HEK293 (cell line): ENCODE results near the gene NGF.

Experiments
- CTCF ChIA-PET: fragments of 350-600 bp; formaldehyde crosslinking; extraction: SDS; loops from one replicate; lab custom pipeline; 2021; ENCODE audit warnings: antibody characterized with exemption; lab: Yijun Ruan, JAX
- POLR2A ChIA-PET: fragments of 300-600 bp; formaldehyde crosslinking; extraction: SDS; loops from one replicate; lab custom pipeline; 2020; ENCODE audit warnings: antibody characterized with exemption, inconsistent platforms; lab: Yijun Ruan, JAX
- H3K27ac ChIP-seq: fragments of 200-500 bp; sonication (Bioruptor generic); 2 replicates; pipeline ENCODE4 v1.5.1; 2014; ENCODE audit warnings: low read depth, low read length, control low read depth, inconsistent platforms; ENCODE audit errors: extremely low read depth
- H3K36me3 ChIP-seq, 2 experiments: fragments of 200-500 bp in 1 of 2; sonication (Bioruptor generic) in 1 of 2; 1 replicate in 1 of 2; 2 replicates in 1 of 2; pipeline ENCODE4 v1.5.1; 2014 to 2017; ENCODE audit warnings: inconsistent platforms in 2 of 2, low read length in 2 of 2; ENCODE audit not compliant: control insufficient read depth in 2 of 2, insufficient read depth in 1 of 2
- H3K4me1 ChIP-seq: fragments of 200-500 bp; sonication (Bioruptor generic); 2 replicates; pipeline ENCODE4 v1.5.1; 2014; ENCODE audit warnings: mild to moderate bottlenecking, low read length, inconsistent platforms; ENCODE audit not compliant: control insufficient read depth, insufficient read depth
- H3K4me3 ChIP-seq: 2 replicates; pipeline ENCODE4 v1.5.1; 2011; ENCODE audit warnings: low read depth, mild to moderate bottlenecking, control low read depth, low read length, moderate library complexity
- H3K9me3 ChIP-seq: fragments of 200-500 bp; sonication (Bioruptor generic); 2 replicates; pipeline ENCODE4 v1.5.1; 2014; ENCODE audit warnings: low read depth, low read length, inconsistent platforms; ENCODE audit not compliant: control insufficient read depth, insufficient read depth
- SCRT2 ChIP-seq: fragments of 450-650 bp; formaldehyde crosslinking; IDR thresholded peaks from 2 replicates; pipeline ENCODE4 v1.5.1; 2016; ENCODE audit warnings: missing biosample characterization, missing genetic modification characterization
- TRIM28 ChIP-seq: IDR thresholded peaks from 2 replicates; pipeline ENCODE4 v1.6.1; 2011; ENCODE audit warnings: low read length, control low read depth, borderline replicate concordance
- YY1 ChIP-seq: fragments of 450-650 bp; formaldehyde crosslinking; IDR thresholded peaks from 2 replicates; pipeline ENCODE4 v1.5.1; 2018; ENCODE audit warnings: missing biosample characterization, missing genetic modification characterization
- ZFHX2 ChIP-seq: fragments of 450-650 bp; formaldehyde crosslinking; conservative IDR thresholded peaks from 2 replicates; pipeline ENCODE4 v1.5.1; 2016; ENCODE audit warnings: missing biosample characterization, missing genetic modification characterization
- ZFP3 ChIP-seq: fragments of 450-650 bp; formaldehyde crosslinking; IDR thresholded peaks from 2 replicates; pipeline ENCODE4 v1.5.1; 2016; ENCODE audit warnings: low read depth, missing biosample characterization, missing genetic modification characterization
- ZFP69B ChIP-seq: fragments of 450-650 bp; formaldehyde crosslinking; IDR thresholded peaks from 2 replicates; pipeline ENCODE4 v1.5.1; 2016; ENCODE audit warnings: missing biosample characterization, missing genetic modification characterization
- ZNF202 ChIP-seq: fragments of 450-650 bp; formaldehyde crosslinking; IDR thresholded peaks from 2 replicates; pipeline ENCODE4 v1.5.1; 2016; ENCODE audit warnings: missing biosample characterization, missing genetic modification characterization, borderline replicate concordance
- ZNF239 ChIP-seq: fragments of 450-650 bp; formaldehyde crosslinking; IDR thresholded peaks from 2 replicates; pipeline ENCODE4 v1.5.1; 2016; ENCODE audit warnings: missing biosample characterization, missing genetic modification characterization
- ZNF24 ChIP-seq: fragments of 450-650 bp; formaldehyde crosslinking; IDR thresholded peaks from 2 replicates; pipeline ENCODE4 v1.5.1; 2016; ENCODE audit warnings: missing biosample characterization, missing genetic modification characterization
- ZNF324 ChIP-seq: fragments of 450-650 bp; formaldehyde crosslinking; IDR thresholded peaks from 2 replicates; pipeline ENCODE4 v1.5.1; 2016; ENCODE audit warnings: missing biosample characterization, missing genetic modification characterization
- ZNF626 ChIP-seq: fragments of 450-650 bp; sonication (Bioruptor Pico); formaldehyde crosslinking; IDR thresholded peaks from 2 replicates; pipeline ENCODE4 v1.5.1; 2018; ENCODE audit warnings: missing biosample characterization, missing genetic modification characterization, inconsistent platforms
- ZNF707 ChIP-seq: fragments of 450-650 bp; formaldehyde crosslinking; IDR thresholded peaks from 2 replicates; pipeline ENCODE4 v1.5.1; 2016; ENCODE audit warnings: missing biosample characterization, missing genetic modification characterization
- ZNF837 ChIP-seq: fragments of 450-650 bp; formaldehyde crosslinking; IDR thresholded peaks from 2 replicates; pipeline ENCODE4 v1.5.1; 2016; ENCODE audit warnings: missing biosample characterization, missing genetic modification characterization
- TF ChIP-seq, protein P1 (sequence below): IDR thresholded peaks from 2 replicates; pipeline ENCODE4 v1.6.1; 2011; ENCODE audit warnings: mild to moderate bottlenecking, low read depth, low read length, borderline replicate concordance
- TF ChIP-seq, protein P2 (sequence below): fragments of 450-650 bp; formaldehyde crosslinking; IDR thresholded peaks from 2 replicates; pipeline ENCODE4 v1.5.0; 2017; ENCODE audit warnings: missing biosample characterization, missing genetic modification characterization, borderline replicate concordance
- TF ChIP-seq, protein P3 (sequence below): fragments of 450-650 bp; formaldehyde crosslinking; IDR thresholded peaks from 2 replicates; pipeline ENCODE4 v1.5.1; 2016; ENCODE audit warnings: missing biosample characterization, missing genetic modification characterization
- TF ChIP-seq, protein P4 (sequence below): fragments of 450-650 bp; formaldehyde crosslinking; conservative IDR thresholded peaks from 2 replicates; pipeline ENCODE4 v1.5.1; 2016; ENCODE audit warnings: low read depth, missing biosample characterization, missing genetic modification characterization

NGF gene

DNA sequence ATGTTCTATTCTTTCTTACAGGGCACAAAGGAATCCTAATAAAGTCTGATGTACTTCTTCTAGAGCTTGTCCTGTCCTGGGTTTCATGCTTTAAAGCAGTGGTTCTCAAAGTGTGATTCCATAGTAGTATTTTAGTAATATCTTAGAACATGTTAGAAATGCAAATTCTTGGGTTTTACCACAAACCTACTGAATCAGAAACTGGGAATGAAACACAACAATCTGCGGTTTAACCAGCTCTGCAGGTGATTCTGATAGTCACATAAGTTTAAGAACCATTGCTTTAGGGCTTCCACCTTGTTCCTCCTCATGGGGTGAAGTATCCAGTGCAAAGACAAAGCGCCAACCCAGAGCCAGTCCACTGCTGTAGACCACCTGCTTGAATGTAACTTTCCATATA, 41.1 kb downstream of the NGF start:
- ChIA-PET POLR2A (no interaction called here), CTCF (interaction anchor here (0.5 to 2.6 kb wide), 3 partner anchors 10 to 128 kb away, joined by 3 to 14 read pairs (median 3); no protein-coding TSS in a partner anchor)
- H3K36me3 ChIP-seq: no peaks in the 10 kb centered on the region
- H3K4me3 ChIP-seq: no peak overlapping the region
- H3K9me3 ChIP-seq: no peaks in the 10 kb centered on the region
- TF ChIP-seq, protein P1, sequence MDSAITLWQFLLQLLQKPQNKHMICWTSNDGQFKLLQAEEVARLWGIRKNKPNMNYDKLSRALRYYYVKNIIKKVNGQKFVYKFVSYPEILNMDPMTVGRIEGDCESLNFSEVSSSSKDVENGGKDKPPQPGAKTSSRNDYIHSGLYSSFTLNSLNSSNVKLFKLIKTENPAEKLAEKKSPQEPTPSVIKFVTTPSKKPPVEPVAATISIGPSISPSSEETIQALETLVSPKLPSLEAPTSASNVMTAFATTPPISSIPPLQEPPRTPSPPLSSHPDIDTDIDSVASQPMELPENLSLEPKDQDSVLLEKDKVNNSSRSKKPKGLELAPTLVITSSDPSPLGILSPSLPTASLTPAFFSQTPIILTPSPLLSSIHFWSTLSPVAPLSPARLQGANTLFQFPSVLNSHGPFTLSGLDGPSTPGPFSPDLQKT: no peak
- TF ChIP-seq TRIM28 (no peak), ZFHX2 (tag by site-specific recombination) (no peak)
- TF ChIP-seq, protein P2, sequence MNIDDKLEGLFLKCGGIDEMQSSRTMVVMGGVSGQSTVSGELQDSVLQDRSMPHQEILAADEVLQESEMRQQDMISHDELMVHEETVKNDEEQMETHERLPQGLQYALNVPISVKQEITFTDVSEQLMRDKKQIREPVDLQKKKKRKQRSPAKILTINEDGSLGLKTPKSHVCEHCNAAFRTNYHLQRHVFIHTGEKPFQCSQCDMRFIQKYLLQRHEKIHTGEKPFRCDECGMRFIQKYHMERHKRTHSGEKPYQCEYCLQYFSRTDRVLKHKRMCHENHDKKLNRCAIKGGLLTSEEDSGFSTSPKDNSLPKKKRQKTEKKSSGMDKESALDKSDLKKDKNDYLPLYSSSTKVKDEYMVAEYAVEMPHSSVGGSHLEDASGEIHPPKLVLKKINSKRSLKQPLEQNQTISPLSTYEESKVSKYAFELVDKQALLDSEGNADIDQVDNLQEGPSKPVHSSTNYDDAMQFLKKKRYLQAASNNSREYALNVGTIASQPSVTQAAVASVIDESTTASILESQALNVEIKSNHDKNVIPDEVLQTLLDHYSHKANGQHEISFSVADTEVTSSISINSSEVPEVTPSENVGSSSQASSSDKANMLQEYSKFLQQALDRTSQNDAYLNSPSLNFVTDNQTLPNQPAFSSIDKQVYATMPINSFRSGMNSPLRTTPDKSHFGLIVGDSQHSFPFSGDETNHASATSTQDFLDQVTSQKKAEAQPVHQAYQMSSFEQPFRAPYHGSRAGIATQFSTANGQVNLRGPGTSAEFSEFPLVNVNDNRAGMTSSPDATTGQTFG (tag by site-specific recombination): no peak
- H3K4me1 ChIP-seq: peaks cover 8% of the 10 kb centered on the region
- no peak overlapping the region for H3K27ac ChIP-seq

DNA sequence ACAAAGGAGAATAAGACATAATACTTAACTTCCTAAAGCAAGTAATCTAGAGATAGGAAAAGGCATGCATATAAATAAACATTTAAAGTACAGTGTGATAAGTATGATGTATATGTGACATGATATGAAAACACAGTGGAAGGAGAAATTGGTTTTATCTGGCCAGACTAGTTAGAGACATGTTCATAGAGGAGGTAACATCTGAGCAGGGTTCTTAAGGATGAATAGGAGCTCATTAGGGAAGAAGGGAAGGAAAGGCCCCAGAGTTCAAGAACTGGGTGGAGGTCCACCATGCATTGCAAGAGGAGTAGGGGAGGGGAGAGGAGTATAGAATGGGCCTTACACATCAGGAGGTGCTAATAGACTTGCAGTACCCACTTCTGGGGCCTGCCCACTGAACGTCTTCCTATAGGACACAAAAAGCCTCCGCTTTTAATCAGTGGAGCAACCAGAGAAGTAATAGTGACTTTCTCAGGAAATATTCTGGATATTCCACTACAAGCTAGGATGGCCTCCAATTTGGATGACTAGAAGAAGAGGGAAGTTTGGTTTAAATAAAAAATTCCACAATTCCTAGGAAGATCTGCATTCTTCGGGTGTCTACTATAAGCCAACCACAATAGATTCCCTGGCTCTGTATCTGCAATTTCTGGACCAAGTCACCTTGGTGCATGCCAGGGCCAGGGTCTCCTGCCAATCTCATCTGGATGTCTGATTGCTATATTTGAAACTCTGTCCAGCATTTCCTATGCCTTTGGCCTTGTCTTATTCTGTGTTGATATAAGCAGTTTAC, 41.9 kb downstream of the NGF start:
- Histone ChIP-seq H3K27ac (no peak overlapping the region), H3K4me1 (peaks cover 8% of the 10 kb centered on the region), H3K36me3 (no peaks in the 10 kb centered on the region), H3K9me3 (no peaks in the 10 kb centered on the region), H3K4me3 (no peak overlapping the region)
- no peak for TF ChIP-seq YY1
- no peak for TF ChIP-seq ZNF626
- peak; percentile 72 for TF ChIP-seq ZFP3
- ChIA-PET POLR2A (no interaction called here), CTCF (interaction anchor here (0.5 kb wide), 1 partner anchor 127 kb away, joined by 3 read pairs; no protein-coding TSS in a partner anchor)

DNA sequence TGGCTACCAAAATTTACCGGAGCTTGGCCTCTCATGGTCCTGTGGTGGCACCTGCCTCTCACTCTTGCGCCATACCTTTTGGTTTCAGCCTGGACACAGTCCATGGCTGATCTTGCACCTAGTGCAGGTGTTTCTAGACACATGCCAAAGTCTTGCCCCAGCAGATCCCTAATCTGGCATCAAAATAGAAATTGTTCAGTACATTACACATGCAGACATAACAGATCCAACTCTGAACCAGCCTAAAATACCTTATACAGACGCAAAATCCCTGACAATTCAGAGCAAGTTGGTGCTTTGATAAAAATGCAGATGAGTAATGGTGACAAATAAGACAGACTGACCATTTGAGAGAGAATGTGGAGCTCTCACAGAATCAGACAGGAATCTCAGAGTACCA, 44.1 kb downstream of the NGF start:
- H3K4me3 ChIP-seq: no peak overlapping the region
- no peaks in the 10 kb centered on the region for H3K9me3 ChIP-seq
- H3K4me1 ChIP-seq: no peaks in the 10 kb centered on the region
- CTCF ChIA-PET: interaction anchor here (0.6 to 1.7 kb wide), 3 partner anchors 18 to 152 kb away, joined by 3 to 8 read pairs (median 4); no protein-coding TSS in a partner anchor
- TF ChIP-seq ZNF24 (tag by site-specific recombination) (no peak), ZNF202 (tag by site-specific recombination) (no peak)
- TF ChIP-seq, protein P3, sequence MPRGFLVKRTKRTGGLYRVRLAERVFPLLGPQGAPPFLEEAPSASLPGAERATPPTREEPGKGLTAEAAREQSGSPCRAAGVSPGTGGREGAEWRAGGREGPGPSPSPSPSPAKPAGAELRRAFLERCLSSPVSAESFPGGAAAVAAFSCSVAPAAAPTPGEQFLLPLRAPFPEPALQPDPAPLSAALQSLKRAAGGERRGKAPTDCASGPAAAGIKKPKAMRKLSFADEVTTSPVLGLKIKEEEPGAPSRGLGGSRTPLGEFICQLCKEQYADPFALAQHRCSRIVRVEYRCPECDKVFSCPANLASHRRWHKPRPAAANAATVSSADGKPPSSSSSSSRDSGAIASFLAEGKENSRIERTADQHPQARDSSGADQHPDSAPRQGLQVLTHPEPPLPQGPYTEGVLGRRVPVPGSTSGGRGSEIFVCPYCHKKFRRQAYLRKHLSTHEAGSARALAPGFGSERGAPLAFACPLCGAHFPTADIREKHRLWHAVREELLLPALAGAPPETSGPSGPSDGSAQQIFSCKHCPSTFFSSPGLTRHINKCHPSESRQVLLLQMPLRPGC: no peak
- no peak overlapping the region for H3K27ac ChIP-seq
- no peaks in the 10 kb centered on the region for H3K36me3 ChIP-seq
- POLR2A ChIA-PET: no interaction called here

DNA sequence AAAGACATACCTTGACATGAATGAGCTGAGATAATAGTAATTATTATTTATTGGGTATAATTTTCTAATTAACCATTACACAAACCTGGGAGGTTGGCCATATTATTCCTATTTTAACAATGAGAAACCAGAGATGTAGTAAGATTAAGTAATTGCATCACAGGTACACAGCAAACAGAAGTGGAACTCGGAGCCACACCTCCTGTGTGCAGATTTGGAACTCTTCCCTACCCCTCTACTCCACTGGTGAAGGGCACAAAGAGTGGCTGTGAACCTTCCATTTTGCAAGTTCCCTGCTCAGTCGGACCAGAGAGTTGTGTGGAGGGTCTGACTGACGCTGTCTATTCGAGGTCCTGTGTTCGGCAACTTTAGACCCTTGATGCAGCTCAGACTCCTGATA, 45.0 kb downstream of the NGF start:
- H3K36me3 ChIP-seq: no peaks in the 10 kb centered on the region
- no peak overlapping the region for H3K4me3 ChIP-seq
- H3K27ac ChIP-seq: no peak overlapping the region
- no peaks in the 10 kb centered on the region for H3K9me3 ChIP-seq
- no peaks in the 10 kb centered on the region for H3K4me1 ChIP-seq
- TF ChIP-seq ZNF239 (tag by site-specific recombination) (no peak), ZNF324 (no peak), ZNF707 (tag by site-specific recombination) (no peak), ZNF202 (tag by site-specific recombination) (no peak), ZFP69B (tag by site-specific recombination) (no peak), SCRT2 (no peak), ZNF837 (tag by site-specific recombination) (no peak)
- TF ChIP-seq, protein P4, sequence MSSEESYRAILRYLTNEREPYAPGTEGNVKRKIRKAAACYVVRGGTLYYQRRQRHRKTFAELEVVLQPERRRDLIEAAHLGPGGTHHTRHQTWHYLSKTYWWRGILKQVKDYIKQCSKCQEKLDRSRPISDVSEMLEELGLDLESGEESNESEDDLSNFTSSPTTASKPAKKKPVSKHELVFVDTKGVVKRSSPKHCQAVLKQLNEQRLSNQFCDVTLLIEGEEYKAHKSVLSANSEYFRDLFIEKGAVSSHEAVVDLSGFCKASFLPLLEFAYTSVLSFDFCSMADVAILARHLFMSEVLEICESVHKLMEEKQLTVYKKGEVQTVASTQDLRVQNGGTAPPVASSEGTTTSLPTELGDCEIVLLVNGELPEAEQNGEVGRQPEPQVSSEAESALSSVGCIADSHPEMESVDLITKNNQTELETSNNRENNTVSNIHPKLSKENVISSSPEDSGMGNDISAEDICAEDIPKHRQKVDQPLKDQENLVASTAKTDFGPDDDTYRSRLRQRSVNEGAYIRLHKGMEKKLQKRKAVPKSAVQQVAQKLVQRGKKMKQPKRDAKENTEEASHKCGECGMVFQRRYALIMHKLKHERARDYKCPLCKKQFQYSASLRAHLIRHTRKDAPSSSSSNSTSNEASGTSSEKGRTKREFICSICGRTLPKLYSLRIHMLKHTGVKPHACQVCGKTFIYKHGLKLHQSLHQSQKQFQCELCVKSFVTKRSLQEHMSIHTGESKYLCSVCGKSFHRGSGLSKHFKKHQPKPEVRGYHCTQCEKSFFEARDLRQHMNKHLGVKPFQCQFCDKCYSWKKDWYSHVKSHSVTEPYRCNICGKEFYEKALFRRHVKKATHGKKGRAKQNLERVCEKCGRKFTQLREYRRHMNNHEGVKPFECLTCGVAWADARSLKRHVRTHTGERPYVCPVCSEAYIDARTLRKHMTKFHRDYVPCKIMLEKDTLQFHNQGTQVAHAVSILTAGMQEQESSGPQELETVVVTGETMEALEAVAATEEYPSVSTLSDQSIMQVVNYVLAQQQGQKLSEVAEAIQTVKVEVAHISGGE: no peak
- POLR2A ChIA-PET: no interaction called here
- CTCF ChIA-PET: interaction anchor here (1.1 kb wide), 1 partner anchor 151 kb away, joined by 3 read pairs; no protein-coding TSS in a partner anchor
